ENCODE measurements around the gene HSPH1. TPM values are rescaled to one million over a fixed set of nuclear protein-coding genes. Genes with fewer than 3 reads are reported as not detected.

HSPH1 gene
- total and polyA plus RNA-seq, 5 donors from 2014 or later = 29.0 to 155 (median 33.9) TPM

GRCh38 chr13:31122544-31123260 lies 39.0 kb downstream of the HSPH1 start:
- Histone ChIP-seq H3K9me3 (ENCODE audit: control insufficient read depth in 2 of 2, low read length in 2 of 2) (no peaks in the 10 kb centered on the region), H3K27ac (ENCODE audit: insufficient read depth, low read length, poor library complexity, severe bottlenecking) (no peak overlapping the region), H3K4me3 (ENCODE audit: low read depth, low read length) (no peak overlapping the region), H3K27me3 (ENCODE audit: control insufficient read depth, insufficient read depth, low read length) (peaks cover 18% of the 10 kb centered on the region), H3K36me3 (ENCODE audit: control insufficient read depth, insufficient read depth, low read length) (no peaks in the 10 kb centered on the region), H3K4me1 (ENCODE audit: control insufficient read depth, insufficient read depth, low read length, poor library complexity, severe bottlenecking) (no peaks in the 10 kb centered on the region)
- DNase-seq (no peak), ATAC-seq (ENCODE audit: low read depth in 2 of 2) (no peak)
- H3K9me3 Mint-ChIP-seq = peaks cover 0 to 4% (median 0%) of the 10 kb centered on the region in 7 donors
- H3K4me1 Mint-ChIP-seq = peaks cover 0 to 2% (median 0%) of the 10 kb centered on the region in 4 donors
- H3K27ac Mint-ChIP-seq = peak overlapping the region in 1 of 3 donors; percentile 10
- peaks cover 46% of the 10 kb centered on the region for H3K27me3 Mint-ChIP-seq
- H3K4me3 Mint-ChIP-seq = no peak overlapping the region
- no peaks in the 10 kb centered on the region for H3K36me3 Mint-ChIP-seq

DNA sequence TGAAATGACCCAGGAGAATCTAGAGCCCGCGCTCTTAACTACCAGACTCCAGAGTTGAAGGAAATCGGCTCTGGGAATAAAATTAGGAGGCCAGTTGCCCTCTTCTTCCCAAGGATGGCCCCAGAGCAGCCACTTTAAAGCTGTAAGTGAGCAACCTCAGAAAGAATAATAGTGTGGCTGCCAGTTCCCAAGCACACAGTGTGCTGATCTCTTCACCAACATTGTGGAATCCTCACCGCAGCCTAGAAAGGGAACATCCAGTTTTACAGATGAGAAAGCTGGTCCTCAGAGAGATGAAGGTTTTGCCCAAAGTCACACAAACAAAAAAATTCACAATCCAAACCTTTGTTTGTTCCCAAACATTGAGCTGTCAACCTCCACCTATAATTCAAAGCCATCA lies 39.6 kb downstream of the HSPH1 start:
- DNase-seq = no peak
- no peak for ATAC-seq (ENCODE audit: low read depth in 2 of 2)
- H3K27ac ChIP-seq (ENCODE audit: insufficient read depth, low read length, poor library complexity, severe bottlenecking) = no peak overlapping the region
- no peaks in the 10 kb centered on the region for H3K36me3 ChIP-seq (ENCODE audit: control insufficient read depth, insufficient read depth, low read length)
- H3K9me3 ChIP-seq (ENCODE audit: control insufficient read depth in 2 of 2, low read length in 2 of 2) = no peaks in the 10 kb centered on the region
- H3K4me3 ChIP-seq (ENCODE audit: low read depth, low read length) = no peak overlapping the region
- H3K36me3 Mint-ChIP-seq = no peaks in the 10 kb centered on the region
- no peaks in the 10 kb centered on the region for H3K4me1 ChIP-seq (ENCODE audit: control insufficient read depth, insufficient read depth, low read length, poor library complexity, severe bottlenecking)
- H3K27me3 Mint-ChIP-seq = peaks cover 49% of the 10 kb centered on the region
- peaks cover 20% of the 10 kb centered on the region for H3K27me3 ChIP-seq (ENCODE audit: control insufficient read depth, insufficient read depth, low read length)
- H3K9me3 Mint-ChIP-seq = peaks cover 0 to 4% (median 0%) of the 10 kb centered on the region in 7 donors
- no peak overlapping the region for H3K4me3 Mint-ChIP-seq
- peaks cover 0 to 2% (median 0%) of the 10 kb centered on the region in 4 donors for H3K4me1 Mint-ChIP-seq
- no peak overlapping the region for H3K27ac Mint-ChIP-seq

DNA sequence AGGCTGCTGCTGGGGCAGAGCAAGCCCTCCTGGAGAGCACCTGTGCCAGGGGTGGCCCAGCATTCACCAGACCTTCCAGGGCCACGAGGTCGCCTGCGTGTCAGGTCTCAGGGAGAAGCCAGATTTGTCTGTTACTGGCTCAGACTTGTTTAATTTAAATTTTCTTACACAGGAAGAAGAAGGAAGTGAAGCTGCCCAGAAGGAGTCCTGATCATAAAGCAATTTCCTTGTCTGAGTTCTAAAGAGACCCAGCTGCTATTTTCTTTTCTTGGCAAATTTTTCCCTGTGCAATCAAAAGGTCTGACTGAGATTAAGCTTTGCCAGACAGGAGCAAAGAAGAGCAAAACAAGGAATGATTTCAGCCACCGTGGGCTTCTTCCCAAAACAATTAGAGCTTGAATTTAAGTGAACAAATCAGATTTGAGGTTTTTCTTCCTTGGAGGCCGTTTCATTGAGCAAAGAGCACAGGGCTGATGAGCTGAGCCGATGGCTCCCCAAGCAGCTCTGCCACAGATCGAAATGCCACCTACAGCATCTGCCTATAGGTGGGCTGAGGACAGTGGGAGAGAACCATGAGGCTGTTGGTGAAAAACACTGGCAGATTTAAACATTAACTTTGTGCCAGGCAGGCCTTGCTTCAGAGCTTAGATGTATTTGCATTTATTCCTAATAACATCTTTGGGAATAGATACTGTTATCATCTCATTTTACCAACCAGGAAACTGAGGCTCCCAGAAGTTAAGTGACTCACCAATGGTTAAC lies 40.1 kb downstream of the HSPH1 start:
- Mint-ChIP-seq H3K4me1 (no peaks in the 10 kb centered on the region), H3K27ac (no peak overlapping the region), H3K4me3 (no peak overlapping the region), H3K27me3 (peaks cover 47% of the 10 kb centered on the region), H3K9me3 (peaks cover 0 to 4% (median 0%) of the 10 kb centered on the region in 7 donors), H3K36me3 (no peaks in the 10 kb centered on the region)
- H3K27me3 ChIP-seq (ENCODE audit: control insufficient read depth, insufficient read depth, low read length) = peaks cover 20% of the 10 kb centered on the region
- H3K36me3 ChIP-seq (ENCODE audit: control insufficient read depth, insufficient read depth, low read length) = no peaks in the 10 kb centered on the region
- H3K27ac ChIP-seq (ENCODE audit: insufficient read depth, low read length, poor library complexity, severe bottlenecking) = no peak overlapping the region
- no peak for DNase-seq
- no peaks in the 10 kb centered on the region for H3K9me3 ChIP-seq (ENCODE audit: control insufficient read depth in 2 of 2, low read length in 2 of 2)
- H3K4me3 ChIP-seq (ENCODE audit: low read depth, low read length) = no peak overlapping the region
- no peak for ATAC-seq (ENCODE audit: low read depth in 2 of 2)
- H3K4me1 ChIP-seq (ENCODE audit: control insufficient read depth, insufficient read depth, low read length, poor library complexity, severe bottlenecking) = no peaks in the 10 kb centered on the region

DNA sequence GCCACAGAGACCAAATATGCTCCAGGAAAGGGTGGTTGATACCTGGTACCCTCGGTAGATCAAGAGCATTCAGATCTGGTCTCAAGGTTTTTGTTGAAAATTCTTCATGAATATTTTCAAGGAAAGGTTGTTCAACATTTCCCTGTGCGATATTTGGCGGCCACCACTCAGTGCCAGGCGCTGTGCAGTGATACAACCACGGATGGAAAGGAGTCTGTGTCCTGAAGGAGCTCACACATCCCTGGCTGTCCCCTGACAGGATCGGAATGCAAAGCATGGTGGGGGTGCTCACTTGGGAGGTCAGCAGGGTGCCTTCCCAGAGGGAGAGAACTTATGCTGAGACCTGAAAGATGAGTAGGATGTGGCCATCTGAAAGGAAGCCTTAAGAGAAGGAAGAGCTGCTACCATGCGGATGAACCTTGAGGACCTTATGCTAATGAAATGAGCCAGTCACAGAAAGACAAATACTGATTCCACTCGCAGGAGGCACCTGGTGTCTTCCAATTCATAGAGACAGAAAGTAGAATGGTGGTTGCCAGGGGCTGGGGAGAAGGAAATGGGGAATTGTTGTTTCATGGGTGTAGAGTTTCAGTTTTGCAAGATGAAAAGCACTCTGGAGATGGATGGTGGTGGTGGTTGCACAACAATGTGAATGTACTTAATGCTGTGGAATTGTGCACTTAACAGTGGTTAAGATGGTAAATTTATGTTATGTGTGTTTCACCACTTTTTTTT lies 41.6 kb downstream of the HSPH1 start:
- peaks cover 46% of the 10 kb centered on the region for H3K27me3 Mint-ChIP-seq
- DNase-seq (peak in 1 of 3 donors; percentile 7), ATAC-seq (ENCODE audit: low read depth in 2 of 2) (no peak)
- Histone ChIP-seq H3K36me3 (ENCODE audit: control insufficient read depth, insufficient read depth, low read length) (no peaks in the 10 kb centered on the region), H3K27ac (ENCODE audit: insufficient read depth, low read length, poor library complexity, severe bottlenecking) (no peak overlapping the region), H3K4me1 (ENCODE audit: control insufficient read depth, insufficient read depth, low read length, poor library complexity, severe bottlenecking) (no peaks in the 10 kb centered on the region), H3K9me3 (ENCODE audit: control insufficient read depth in 2 of 2, low read length in 2 of 2) (no peaks in the 10 kb centered on the region), H3K27me3 (ENCODE audit: control insufficient read depth, insufficient read depth, low read length) (peaks cover 13% of the 10 kb centered on the region), H3K4me3 (ENCODE audit: low read depth, low read length) (no peak overlapping the region)
- H3K27ac Mint-ChIP-seq = no peak overlapping the region
- H3K4me3 Mint-ChIP-seq = no peak overlapping the region
- no peaks in the 10 kb centered on the region for H3K4me1 Mint-ChIP-seq
- H3K36me3 Mint-ChIP-seq = no peaks in the 10 kb centered on the region
- H3K9me3 Mint-ChIP-seq = peaks cover 0 to 4% (median 0%) of the 10 kb centered on the region in 7 donors

DNA sequence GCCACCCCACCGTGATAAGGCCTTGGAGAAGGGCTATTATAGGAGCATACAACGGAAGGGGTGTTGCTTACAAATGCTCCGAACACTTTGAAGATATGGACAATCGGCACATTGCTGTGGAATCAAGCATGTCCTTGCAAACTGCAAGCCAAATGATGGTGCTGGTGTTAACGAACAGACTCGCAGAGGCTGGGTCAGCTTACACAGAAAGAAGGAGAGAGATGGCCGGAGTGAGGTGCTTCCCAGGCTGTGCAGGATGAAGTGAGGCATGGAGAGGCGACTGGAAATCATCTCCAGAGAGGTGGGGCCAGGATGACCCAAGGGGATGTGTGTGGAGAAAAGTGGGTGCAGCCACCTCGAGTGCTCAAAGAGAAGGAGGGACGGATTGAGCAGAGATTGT lies 42.2 kb downstream of the HSPH1 start:
- DNase-seq (no peak), ATAC-seq (ENCODE audit: low read depth in 2 of 2) (no peak)
- Mint-ChIP-seq H3K36me3 (no peaks in the 10 kb centered on the region), H3K9me3 (peaks cover 0 to 4% (median 0%) of the 10 kb centered on the region in 7 donors), H3K27ac (no peak overlapping the region), H3K4me1 (no peaks in the 10 kb centered on the region), H3K27me3 (peaks cover 50% of the 10 kb centered on the region), H3K4me3 (no peak overlapping the region)
- Histone ChIP-seq H3K27me3 (ENCODE audit: control insufficient read depth, insufficient read depth, low read length) (peaks cover 13% of the 10 kb centered on the region), H3K4me1 (ENCODE audit: control insufficient read depth, insufficient read depth, low read length, poor library complexity, severe bottlenecking) (no peaks in the 10 kb centered on the region), H3K4me3 (ENCODE audit: low read depth, low read length) (no peak overlapping the region), H3K9me3 (ENCODE audit: control insufficient read depth in 2 of 2, low read length in 2 of 2) (no peaks in the 10 kb centered on the region), H3K27ac (ENCODE audit: insufficient read depth, low read length, poor library complexity, severe bottlenecking) (no peak overlapping the region), H3K36me3 (ENCODE audit: control insufficient read depth, insufficient read depth, low read length) (no peaks in the 10 kb centered on the region)

DNA sequence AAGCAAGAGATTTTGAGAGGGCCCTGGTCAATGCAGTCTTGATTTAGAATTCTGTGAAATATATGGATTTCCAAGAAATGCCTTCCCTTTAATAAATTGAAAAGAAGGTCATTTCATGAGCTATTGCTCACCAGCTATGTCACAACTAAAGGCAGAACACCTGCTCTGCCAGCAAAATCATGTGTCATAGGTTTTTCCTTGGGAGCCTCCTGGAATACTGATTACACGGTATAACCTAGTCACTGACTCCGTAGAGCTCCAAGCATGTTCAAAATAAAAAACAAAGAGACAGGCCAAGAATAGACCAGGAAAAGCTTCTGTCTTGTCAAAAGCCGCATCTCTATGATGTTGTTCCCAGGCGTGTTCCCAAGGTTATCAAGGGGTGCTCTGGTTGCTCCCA lies 45.5 kb downstream of the HSPH1 start:
- peaks cover 0 to 4% (median 0%) of the 10 kb centered on the region in 7 donors for H3K9me3 Mint-ChIP-seq
- no peak overlapping the region for H3K27ac Mint-ChIP-seq
- Histone ChIP-seq H3K27me3 (ENCODE audit: control insufficient read depth, insufficient read depth, low read length) (peaks cover 13% of the 10 kb centered on the region), H3K27ac (ENCODE audit: insufficient read depth, low read length, poor library complexity, severe bottlenecking) (no peak overlapping the region), H3K4me3 (ENCODE audit: low read depth, low read length) (no peak overlapping the region), H3K36me3 (ENCODE audit: control insufficient read depth, insufficient read depth, low read length) (no peaks in the 10 kb centered on the region), H3K4me1 (ENCODE audit: control insufficient read depth, insufficient read depth, low read length, poor library complexity, severe bottlenecking) (no peaks in the 10 kb centered on the region), H3K9me3 (ENCODE audit: control insufficient read depth in 2 of 2, low read length in 2 of 2) (no peaks in the 10 kb centered on the region)
- peaks cover 42% of the 10 kb centered on the region for H3K27me3 Mint-ChIP-seq
- ATAC-seq (ENCODE audit: low read depth in 2 of 2) = no peak
- no peak for DNase-seq
- no peaks in the 10 kb centered on the region for H3K36me3 Mint-ChIP-seq
- H3K4me3 Mint-ChIP-seq = no peak overlapping the region
- H3K4me1 Mint-ChIP-seq = no peaks in the 10 kb centered on the region

- Mint-ChIP-seq H3K9me3 (peaks cover 0 to 2% (median 0%) of the 10 kb centered on the region in 7 donors), H3K36me3 (no peaks in the 10 kb centered on the region), H3K27ac (no peak overlapping the region), H3K27me3 (peaks cover 42% of the 10 kb centered on the region), H3K4me3 (no peak overlapping the region), H3K4me1 (no peaks in the 10 kb centered on the region)
- no peak for ATAC-seq (ENCODE audit: low read depth in 2 of 2)
- Histone ChIP-seq H3K4me3 (ENCODE audit: low read depth, low read length) (no peak overlapping the region), H3K27me3 (ENCODE audit: control insufficient read depth, insufficient read depth, low read length) (peaks cover 9% of the 10 kb centered on the region), H3K4me1 (ENCODE audit: control insufficient read depth, insufficient read depth, low read length, poor library complexity, severe bottlenecking) (no peaks in the 10 kb centered on the region), H3K36me3 (ENCODE audit: control insufficient read depth, insufficient read depth, low read length) (no peaks in the 10 kb centered on the region), H3K9me3 (ENCODE audit: control insufficient read depth in 2 of 2, low read length in 2 of 2) (no peaks in the 10 kb centered on the region), H3K27ac (ENCODE audit: insufficient read depth, low read length, poor library complexity, severe bottlenecking) (no peak overlapping the region)
- DNase-seq = no peak
These were observed 46.1 kb downstream of the HSPH1 start for GRCh38 chr13:31115616-31116015.
